Astrocyte of the spinal cord (primary cell): ENCODE measurements around the gene PLEKHJ1.
"Not testable (repeated sequence)": the region's sequence is repeated elsewhere in the genome, so short reads cannot be mapped to it uniquely, and the experiment has no call there.

Experiments
- DNase-seq: peaks from one replicate; pipeline ENCODE4 v3.0.0; 2011; ENCODE audit warnings: low read depth, low spot score
- H3K4me3 ChIP-seq: 2 replicates; pipeline ENCODE4 v1.5.1; 2011; ENCODE audit warnings: low read depth, mild to moderate bottlenecking, low read length, moderate library complexity
- CTCF ChIP-seq: IDR thresholded peaks from 2 replicates; pipeline ENCODE4 v1.5.1; 2012; ENCODE audit warnings: low read depth, mild to moderate bottlenecking, low read length, inconsistent platforms
- in situ Hi-C: cut with HindIII; loops from 2 replicates; pipeline ENCODE4 v1.10.0; 2017; ENCODE audit warnings: low sequenced_read_pairs

The PLEKHJ1 gene

DNA sequence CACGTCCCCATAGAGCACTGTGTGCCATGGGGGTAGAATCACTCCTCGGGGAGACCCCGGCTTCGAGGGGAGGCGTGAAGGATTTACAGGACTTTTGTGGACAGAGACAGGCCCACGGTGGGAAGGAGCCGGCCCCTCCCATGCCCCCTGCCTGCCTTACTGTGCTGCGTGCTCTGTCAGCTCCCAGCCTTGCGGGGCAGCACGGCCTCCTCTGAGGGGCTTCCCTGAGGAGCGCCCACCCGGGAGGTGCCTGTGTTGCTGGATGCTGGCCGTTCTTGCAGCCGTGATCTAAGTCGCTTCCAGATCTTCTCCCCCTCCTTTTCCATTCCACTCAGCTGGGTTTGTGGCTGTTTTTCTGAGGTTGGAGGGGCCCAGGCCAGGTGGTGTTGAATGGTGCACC lies 29.1 kb downstream of the PLEKHJ1 start:
- TF ChIP-seq CTCF, result no peak
- no peak overlapping the region for H3K4me3 ChIP-seq
- in situ Hi-C loops, result no loop called here
- no peak for DNase-seq

DNA sequence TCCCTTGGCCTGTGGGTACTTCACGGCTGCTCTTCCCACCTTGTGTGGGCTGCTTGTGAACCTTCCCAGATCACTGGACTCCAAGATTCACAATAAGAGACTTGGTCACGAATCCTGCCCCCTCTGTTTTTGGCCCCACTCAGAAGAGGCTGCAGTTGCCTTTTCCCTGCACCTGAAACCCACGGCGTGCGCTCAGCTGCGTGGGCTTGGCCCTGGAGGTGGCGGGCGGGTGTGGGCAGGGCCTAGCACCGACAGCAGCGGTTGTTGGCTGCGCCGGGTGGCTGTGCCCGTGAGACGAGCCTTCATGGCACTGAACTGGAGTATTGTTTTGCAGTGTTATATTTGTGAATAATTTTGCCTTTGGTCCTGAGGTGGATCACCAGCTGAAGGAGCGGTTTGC lies 33.8 kb downstream of the PLEKHJ1 start:
- in situ Hi-C loops, result no loop called here
- no peak overlapping the region for H3K4me3 ChIP-seq
- no peak for DNase-seq
- no peak for TF ChIP-seq CTCF

GRCh38 chr19:2201473-2202148 lies 34.5 kb downstream of the PLEKHJ1 start:
- no peak for TF ChIP-seq CTCF
- in situ Hi-C loops, result no loop called here
- DNase-seq, result no peak
- H3K4me3 ChIP-seq, result no peak overlapping the region

GRCh38 chr19:2200624-2201294 lies 35.4 kb downstream of the PLEKHJ1 start:
- DNase-seq, in situ Hi-C loops, H3K4me3 ChIP-seq: not testable (repeated sequence)

DNA sequence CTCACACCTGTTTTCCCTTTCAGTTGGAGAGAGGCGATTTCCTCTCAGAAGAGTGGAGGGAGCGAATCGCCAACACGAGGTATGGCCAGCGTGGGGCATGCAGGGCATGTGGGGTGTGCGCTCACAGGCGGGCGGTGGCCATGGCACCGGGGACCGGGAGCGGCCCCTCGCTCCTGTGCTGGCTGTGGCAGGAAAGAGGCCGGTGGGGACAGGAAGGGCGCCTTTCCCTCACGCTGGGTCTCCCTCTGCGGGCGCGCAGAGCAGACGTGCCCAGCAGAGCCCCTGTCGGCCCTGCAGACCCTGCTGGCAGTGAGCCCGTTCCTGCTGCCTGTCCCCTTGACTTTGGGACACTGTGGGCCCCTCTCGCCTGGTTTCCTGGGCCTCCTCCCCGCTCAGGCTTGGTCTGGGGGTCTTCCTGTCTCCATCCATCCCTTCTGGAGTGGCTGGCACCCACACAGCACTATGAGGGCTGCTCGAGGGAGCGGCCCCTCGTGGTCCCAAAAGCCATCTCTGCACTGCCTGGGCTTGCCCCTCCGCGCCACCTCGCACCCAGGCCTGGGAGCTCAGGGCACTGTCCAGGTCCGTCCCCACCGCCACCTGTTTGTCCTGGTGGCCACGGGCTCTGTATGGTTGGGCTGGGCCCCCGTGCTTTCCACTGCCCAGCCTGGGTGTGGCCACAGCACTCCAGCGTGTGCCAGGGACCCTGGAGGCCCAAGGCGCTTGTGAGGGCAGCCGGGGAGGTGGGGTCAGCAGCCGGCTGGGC lies 36.1 kb downstream of the PLEKHJ1 start:
- in situ Hi-C loops, result no loop called here
- no peak for DNase-seq
- TF ChIP-seq CTCF, result no peak
- H3K4me3 ChIP-seq, result no peak overlapping the region

- no peak overlapping the region for H3K4me3 ChIP-seq
- TF ChIP-seq CTCF, result peak; percentile 38
- DNase-seq, result no peak
- in situ Hi-C loops, result no loop called here
These were observed 36.9 kb downstream of the PLEKHJ1 start for GRCh38 chr19:2199215-2199614.

GRCh38 chr19:2198317-2198716 lies 37.8 kb downstream of the PLEKHJ1 start:
- in situ Hi-C loops, result no loop called here
- H3K4me3 ChIP-seq, result no peak overlapping the region

More at GRCh38 chr19:2198317-2198716, 37.8 kb downstream of the PLEKHJ1 start:
- no peak for TF ChIP-seq CTCF
- no peak for DNase-seq
